GM19395 (cell line): ENCODE data around the gene AAK1.
"Not testable (repeated sequence)": the region's sequence is repeated elsewhere in the genome, so short reads cannot be mapped to it uniquely, and the experiment has no call there.

Source experiments
- ATAC-seq: cut with Tn5 transposase; IDR thresholded peaks from one replicate; pipeline ENCODE4 v1.9.1; 2021; ENCODE audit warnings: mild to moderate bottlenecking, moderate library complexity; ENCODE audit not compliant: unreplicated experiment

The AAK1 gene

GRCh38 chr2:69660637-69661036 is 17.1 kb upstream of the AAK1 start:
- no peak for ATAC-seq

- ATAC-seq = no peak
These were observed 16.5 kb upstream of the AAK1 start for GRCh38 chr2:69659941-69660483.

- ATAC-seq = no peak
These were observed 15.8 kb upstream of the AAK1 start for GRCh38 chr2:69659349-69659748.

- no peak for ATAC-seq
These were observed 8.7 kb upstream of the AAK1 start for GRCh38 chr2:69652206-69652605.

- ATAC-seq = not testable (repeated sequence)
These were observed 3.7 kb upstream of the AAK1 start for GRCh38 chr2:69647196-69647595.

- no peak for ATAC-seq
These were observed 3.2 kb upstream of the AAK1 start for GRCh38 chr2:69646714-69647113.

GRCh38 chr2:69645921-69646320 is 2.4 kb upstream of the AAK1 start:
- no peak for ATAC-seq

- no peak for ATAC-seq
These were observed 1.5 kb upstream of the AAK1 start for GRCh38 chr2:69645031-69645431.

- no peak for ATAC-seq
These were observed 1.0 kb upstream of the AAK1 start for GRCh38 chr2:69644506-69644979.

- peak; percentile 20 for ATAC-seq
These were observed 584 bp downstream of the AAK1 start for GRCh38 chr2:69642709-69643601.

GRCh38 chr2:69641887-69642708 is 1.4 kb downstream of the AAK1 start:
- no peak for ATAC-seq

GRCh38 chr2:69641471-69641870 is 2.1 kb downstream of the AAK1 start:
- ATAC-seq = no peak

GRCh38 chr2:69639266-69639665 is 4.3 kb downstream of the AAK1 start:
- ATAC-seq = no peak

GRCh38 chr2:69638630-69639029 is 4.9 kb downstream of the AAK1 start:
- ATAC-seq = no peak

GRCh38 chr2:69637923-69638322 is 5.6 kb downstream of the AAK1 start:
- ATAC-seq = no peak

- no peak for ATAC-seq
These were observed 7.1 kb downstream of the AAK1 start for GRCh38 chr2:69636395-69636794.

- no peak for ATAC-seq
These were observed 8.1 kb downstream of the AAK1 start for GRCh38 chr2:69635432-69635831.

- no peak for ATAC-seq
These were observed 9.2 kb downstream of the AAK1 start for GRCh38 chr2:69634196-69634821.

GRCh38 chr2:69631402-69631801 is 12.1 kb downstream of the AAK1 start:
- no peak for ATAC-seq

GRCh38 chr2:69629921-69630608 is 13.5 kb downstream of the AAK1 start:
- ATAC-seq = no peak
